Astrocyte of the cerebellum (primary cell): ENCODE data around the gene CLCN1.

ENCODE experiments used
- DNase-seq: peaks from one replicate; pipeline ENCODE4 v3.0.0-alpha.2; 2011; ENCODE audit warnings: low read depth
- H3K4me3 ChIP-seq: 2 replicates; pipeline ENCODE4 v1.5.1; 2011; ENCODE audit warnings: mild to moderate bottlenecking, low read depth, low read length, moderate library complexity
- CTCF ChIP-seq: IDR thresholded peaks from 2 replicates; pipeline ENCODE4 v1.5.1; 2012; ENCODE audit warnings: low read length, low read depth, moderate library complexity, mild to moderate bottlenecking; ENCODE audit errors: missing control alignments
- in situ Hi-C: cut with HindIII; loops from 2 replicates; pipeline ENCODE4 v1.10.0; 2017; ENCODE audit warnings: low sequenced_read_pairs

CLCN1 gene

GRCh38 chr7:143300959-143301935 lies 14.7 kb upstream of the CLCN1 start:
- no peak for DNase-seq
- in situ Hi-C loops, result no loop called here
- no peak for TF ChIP-seq CTCF
- H3K4me3 ChIP-seq, result no peak overlapping the region

GRCh38 chr7:143303733-143304132 lies 12.2 kb upstream of the CLCN1 start:
- DNase-seq, result no peak

GRCh38 chr7:143304938-143305337 lies 11.0 kb upstream of the CLCN1 start:
- no peak for DNase-seq
- in situ Hi-C loops, result no loop called here
- TF ChIP-seq CTCF, result no peak
- no peak overlapping the region for H3K4me3 ChIP-seq

More at GRCh38 chr7:143303733-143304132, 12.2 kb upstream of the CLCN1 start:
- no peak for TF ChIP-seq CTCF
- H3K4me3 ChIP-seq, result no peak overlapping the region
- in situ Hi-C loops, result no loop called here

GRCh38 chr7:143305423-143306070 lies 10.4 kb upstream of the CLCN1 start:
- H3K4me3 ChIP-seq, result no peak overlapping the region
- in situ Hi-C loops, result no loop called here
- peak; percentile 66 for TF ChIP-seq CTCF
- DNase-seq, result no peak

- in situ Hi-C loops, result no loop called here
- TF ChIP-seq CTCF, result no peak
- no peak for DNase-seq
- no peak overlapping the region for H3K4me3 ChIP-seq
These were observed 7.3 kb upstream of the CLCN1 start for GRCh38 chr7:143308632-143309031.

GRCh38 chr7:143314127-143314526 lies 1.8 kb upstream of the CLCN1 start:
- in situ Hi-C loops, result no loop called here
- DNase-seq, result no peak
- H3K4me3 ChIP-seq, result no peak overlapping the region
- TF ChIP-seq CTCF, result no peak
